HuH-7.5 (cell line): Measurements from ENCODE around the gene FBXL7.

ENCODE experiments used
- DNase-seq: peaks from one replicate; pipeline ENCODE4 v3.0.0; 2011; ENCODE audit warnings: low spot score

Gene FBXL7

GRCh38 chr5:15893866-15894265 is 393.9 kb downstream of the FBXL7 start:
- DNase-seq: no peak

GRCh38 chr5:15897656-15898055 is 397.7 kb downstream of the FBXL7 start:
- no peak for DNase-seq

- no peak for DNase-seq
Observed at GRCh38 chr5:15898641-15899040, 398.7 kb downstream of the FBXL7 start.

- no peak for DNase-seq
Observed at GRCh38 chr5:15899481-15899880, 399.5 kb downstream of the FBXL7 start.

- no peak for DNase-seq
Observed at GRCh38 chr5:15901151-15901550, 401.2 kb downstream of the FBXL7 start.

GRCh38 chr5:15902066-15902465 is 402.1 kb downstream of the FBXL7 start:
- no peak for DNase-seq

- DNase-seq: no peak
Observed at GRCh38 chr5:15904899-15905830, 405.2 kb downstream of the FBXL7 start.

GRCh38 chr5:15914638-15915037 is 414.7 kb downstream of the FBXL7 start:
- no peak for DNase-seq

GRCh38 chr5:15926586-15926985 is 426.6 kb downstream of the FBXL7 start:
- DNase-seq: no peak

GRCh38 chr5:15927710-15928380 is 427.9 kb downstream of the FBXL7 start:
- DNase-seq: no peak

- DNase-seq: no peak
Observed at GRCh38 chr5:15929611-15930263, 429.8 kb downstream of the FBXL7 start.

- DNase-seq: no peak
Observed at GRCh38 chr5:15932066-15932465, 432.1 kb downstream of the FBXL7 start.

GRCh38 chr5:15933259-15934207 is 433.6 kb downstream of the FBXL7 start:
- DNase-seq: no peak

GRCh38 chr5:15936505-15937245 is 436.7 kb downstream of the FBXL7 start:
- DNase-seq: no peak

GRCh38 chr5:15937708-15938107 is 437.7 kb downstream of the FBXL7 start:
- DNase-seq: no peak

- no peak for DNase-seq
Observed at GRCh38 chr5:15938186-15938585, 438.2 kb downstream of the FBXL7 start.

GRCh38 chr5:15938961-15939360 is 439.0 kb downstream of the FBXL7 start:
- no peak for DNase-seq

GRCh38 chr5:15940905-15941304 is 440.9 kb downstream of the FBXL7 start:
- no peak for DNase-seq

GRCh38 chr5:15943487-15943886 is 443.5 kb downstream of the FBXL7 start:
- no peak for DNase-seq

- DNase-seq: no peak
Observed at GRCh38 chr5:15946026-15946425, 446.0 kb downstream of the FBXL7 start.

- DNase-seq: no peak
Observed at GRCh38 chr5:15948190-15948589, 448.2 kb downstream of the FBXL7 start.
